HepG2 (cell line): ENCODE data around the gene CAMTA1. TPM values are rescaled to one million over a fixed set of nuclear protein-coding genes. Genes with fewer than 3 reads are reported as not detected.

Experiments
- AGO1 ChIP-seq: fragments of 200-400 bp; formaldehyde crosslinking; IDR thresholded peaks from 2 replicates; pipeline ENCODE4 v1.6.1; 2017; ENCODE audit warnings: mild to moderate bottlenecking, low read depth, low read length, moderate library complexity; ENCODE audit not compliant: poor library complexity, severe bottlenecking
- AKNA ChIP-seq: sonication (generic); formaldehyde crosslinking; IDR thresholded peaks from 2 replicates; pipeline ENCODE4 v1.4.0; 2020; ENCODE audit warnings: missing genetic modification reagents, borderline replicate concordance
- ARNT2 ChIP-seq: sonication (generic); formaldehyde crosslinking; IDR thresholded peaks from 2 replicates; pipeline ENCODE4 v1.8.0; 2022; ENCODE audit warnings: mild to moderate bottlenecking, low read depth, missing genetic modification reagents, moderate library complexity
- CHD2 ChIP-seq: IDR thresholded peaks from 2 replicates; pipeline ENCODE4 v1.6.1; 2011; ENCODE audit warnings: low read depth, low read length, improper control_type of control experiment
- DMAP1 ChIP-seq: IDR thresholded peaks from 2 replicates; pipeline ENCODE4 v1.6.1; 2016
- E2F5 ChIP-seq: sonication (generic); formaldehyde crosslinking; conservative IDR thresholded peaks from 2 replicates; pipeline ENCODE4 v1.4.0; 2020; ENCODE audit warnings: missing genetic modification reagents
- FOXA1 ChIP-seq, 2 experiments: fragments of 450-650 bp in 1 of 2; sonication (generic) in 1 of 2; formaldehyde crosslinking in 1 of 2; IDR thresholded peaks; 2 replicates each; pipeline versions ENCODE4 v1.4.0 to v1.6.1; 2016 to 2020; ENCODE audit warnings: missing genetic modification reagents in 1 of 2
- HMGXB4 ChIP-seq, 2 experiments: sonication (generic) in 1 of 2; formaldehyde crosslinking in 1 of 2; IDR thresholded peaks; 2 replicates each; pipeline versions ENCODE4 v1.4.0 to v1.6.1; 2018 to 2020; ENCODE audit warnings: missing genetic modification reagents in 2 of 2, borderline replicate concordance in 1 of 2, low read depth in 1 of 2, mild to moderate bottlenecking in 1 of 2, missing biosample characterization in 1 of 2
- ISX ChIP-seq: sonication (generic); formaldehyde crosslinking; conservative IDR thresholded peaks from 2 replicates; pipeline ENCODE4 v1.5.0; 2020; ENCODE audit warnings: missing genetic modification reagents
- MEIS1 ChIP-seq: sonication (generic); formaldehyde crosslinking; IDR thresholded peaks from 2 replicates; pipeline ENCODE4 v1.9.0; 2021; ENCODE audit warnings: mild to moderate bottlenecking, missing genetic modification reagents, moderate library complexity, borderline replicate concordance
- MLLT10 ChIP-seq: sonication (generic); formaldehyde crosslinking; IDR thresholded peaks from 2 replicates; pipeline ENCODE4 v1.4.0; 2020; ENCODE audit warnings: missing genetic modification reagents
- TBL1XR1 ChIP-seq: fragments of 150-350 bp; IDR thresholded peaks from 2 replicates; pipeline ENCODE4 v1.6.1; 2014; ENCODE audit warnings: borderline replicate concordance, low read length; ENCODE audit not compliant: partially characterized antibody
- TEF ChIP-seq: sonication (generic); formaldehyde crosslinking; IDR thresholded peaks from 2 replicates; pipeline ENCODE4 v1.5.0; 2020; ENCODE audit warnings: missing genetic modification reagents
- TMF1 ChIP-seq: sonication (generic); formaldehyde crosslinking; IDR thresholded peaks from 2 replicates; pipeline ENCODE4 v1.8.1; 2022; ENCODE audit warnings: low read depth, missing genetic modification reagents
- ZFP36L1 ChIP-seq: sonication (generic); formaldehyde crosslinking; IDR thresholded peaks from 2 replicates; pipeline ENCODE4 v1.8.0; 2022; ENCODE audit warnings: mild to moderate bottlenecking, missing genetic modification reagents, moderate library complexity
- ZNF264 ChIP-seq: sonication (generic); formaldehyde crosslinking; IDR thresholded peaks from 2 replicates; pipeline ENCODE4 v1.4.0; 2020; ENCODE audit warnings: missing genetic modification reagents
- ZNF329 ChIP-seq: sonication (generic); formaldehyde crosslinking; IDR thresholded peaks from 2 replicates; pipeline ENCODE4 v1.9.0; 2021; ENCODE audit warnings: low read depth, mild to moderate bottlenecking, missing genetic modification reagents
- ZNF619 ChIP-seq: sonication (generic); formaldehyde crosslinking; IDR thresholded peaks from 2 replicates; pipeline ENCODE4 v1.4.0; 2020; ENCODE audit warnings: mild to moderate bottlenecking, missing genetic modification reagents
- ZUFSP ChIP-seq: sonication (generic); formaldehyde crosslinking; IDR thresholded peaks from 2 replicates; pipeline ENCODE4 v1.9.0; 2021; ENCODE audit warnings: missing genetic modification reagents, mild to moderate bottlenecking, borderline replicate concordance
- polyA plus RNA-seq, 8 experiments: library from polyadenylated mRNA; depleted of rRNA in 3 of 8; stranded (reverse) in 7 of 8; unstranded in 1 of 8; fragments of >200 nt; fragmentation: Illumina TruSeq in 4 of 8; extraction: Trizol in 4 of 8; gene quantifications; 2 replicates each; pipeline versions ENCODE4 v1.2.1 to v1.2.3, GENCODE V29; 2011 to 2016; ENCODE audit warnings: low read depth in 4 of 8, missing spikeins in 1 of 8, mixed read lengths in 1 of 8; ENCODE audit not compliant: insufficient read depth in 1 of 8
- total RNA-seq, 5 experiments: library from RNA; depleted of rRNA; stranded (reverse); fragments of >200 nt; fragmentation: Illumina TruSeq; extraction: Trizol; gene quantifications; 2 replicates each; pipeline ENCODE4 v1.2.3, GENCODE V29; 2016; ENCODE audit warnings: low read depth in 1 of 5

Gene CAMTA1
- total and polyA plus RNA-seq, 2 of the 13 experiments (the other 11 are each of a cell fraction or from before 2014, with no cell fraction given) = 25.0 to 36.4 TPM

- no peak for TF ChIP-seq AKNA (CRISPR knock-in tag)
- no peak for TF ChIP-seq TBL1XR1
- no peak for TF ChIP-seq DMAP1
- no peak for TF ChIP-seq ZUFSP (CRISPR knock-in tag)
- no peak for TF ChIP-seq ZNF329 (CRISPR knock-in tag)
- no peak for TF ChIP-seq ISX (CRISPR knock-in tag)
- TF ChIP-seq TMF1 = no peak
- TF ChIP-seq ZNF619 (CRISPR knock-in tag) = no peak
- TF ChIP-seq MLLT10 = no peak
- no peak for TF ChIP-seq FOXA1 (IDR thresholded peaks at IDR 0.05)
- TF ChIP-seq FOXA1 (CRISPR knock-in tag; IDR thresholded peaks at IDR 0.05) = no peak
- no peak for TF ChIP-seq ZNF264 (CRISPR knock-in tag)
- no peak for TF ChIP-seq ZFP36L1 (CRISPR knock-in tag)
- peak in 1 of 2 experiments; percentile 44; a peak in 2 of 4 replicates for TF ChIP-seq HMGXB4 (CRISPR knock-in tag; IDR thresholded peaks at IDR 0.05; ENCODE audit: borderline replicate concordance in 1 of 2, low read depth in 1 of 2)
- peak; percentile 75 for TF ChIP-seq AGO1
- no peak for TF ChIP-seq CHD2
- no peak for TF ChIP-seq E2F5 (CRISPR knock-in tag)
- TF ChIP-seq ARNT2 (CRISPR knock-in tag) = no peak
- no peak for TF ChIP-seq TEF (CRISPR knock-in tag)
- TF ChIP-seq MEIS1 (CRISPR knock-in tag) = no peak
Observed at GRCh38 chr1:6785728-6786505, 663 bp downstream of the CAMTA1 start (continued).
